HG03442 (cell line): ENCODE results near the gene METTL21C.

Source experiments
- ATAC-seq: cut with Tn5 transposase; IDR thresholded peaks from one replicate; pipeline ENCODE4 v1.9.1; 2021; ENCODE audit warnings: mild to moderate bottlenecking, moderate library complexity; ENCODE audit not compliant: unreplicated experiment

METTL21C gene

DNA sequence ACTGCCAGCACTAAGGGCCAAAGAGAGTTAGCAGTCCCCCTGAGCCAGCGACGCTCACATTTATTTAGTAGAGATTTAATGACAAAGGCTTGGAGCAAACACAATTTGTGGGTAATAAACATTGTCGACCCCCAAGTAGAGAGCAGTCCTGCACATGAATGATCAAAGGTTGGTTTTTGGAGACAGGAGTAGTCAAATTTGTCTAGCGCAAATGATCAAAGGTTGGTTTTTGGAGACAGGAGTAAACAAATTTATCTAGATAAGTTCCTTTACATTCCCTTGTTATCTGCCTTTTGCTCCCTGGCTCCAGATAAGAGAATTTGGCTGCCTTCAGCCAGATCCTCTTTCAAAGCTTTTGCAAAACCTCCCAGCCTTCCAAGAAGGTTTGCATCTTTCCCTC, 26.9 kb downstream of the METTL21C start:
- no peak for ATAC-seq

DNA sequence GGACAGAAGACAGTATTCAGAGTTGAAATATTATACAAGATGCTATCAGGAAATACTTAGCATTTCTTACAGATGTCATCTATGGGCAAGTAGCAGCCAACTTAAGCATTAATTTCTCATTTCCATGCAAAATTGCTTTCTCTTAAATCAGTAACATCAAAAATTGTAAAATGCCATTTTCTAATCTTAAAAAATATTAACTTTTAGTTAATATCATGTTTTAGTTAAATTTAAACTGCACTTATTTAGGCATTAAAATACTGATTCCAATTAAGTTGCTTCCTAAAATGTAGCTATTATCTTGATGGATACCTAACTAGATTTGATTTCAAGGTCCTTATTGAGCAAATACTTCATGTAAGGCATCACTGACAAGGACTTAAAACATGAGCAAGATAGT, 27.8 kb downstream of the METTL21C start:
- ATAC-seq, result no peak

DNA sequence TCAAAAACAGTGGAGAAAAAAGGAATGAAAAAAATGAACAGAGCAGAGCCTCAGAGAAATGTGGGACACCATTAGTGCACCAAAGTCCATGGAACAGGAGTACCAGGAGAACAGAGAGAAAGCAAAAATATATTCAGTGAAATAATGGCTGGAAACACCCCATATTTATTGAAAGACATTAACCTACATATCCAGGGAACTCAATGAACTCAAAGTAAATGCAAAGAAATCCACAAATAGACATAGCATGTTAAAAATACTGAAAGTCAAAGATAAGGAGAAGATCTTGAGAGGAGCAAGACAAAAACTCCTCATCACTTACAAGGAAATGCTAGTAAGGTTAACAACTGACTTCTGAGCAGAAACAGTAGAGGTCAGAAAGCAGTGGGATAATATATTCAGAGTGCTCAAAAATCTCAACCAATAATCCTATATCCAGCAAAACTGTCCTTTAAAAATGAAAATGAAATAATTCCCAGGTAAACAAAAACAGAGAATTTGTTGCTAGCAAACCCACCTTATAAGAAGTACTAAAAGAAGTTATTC, 35.6 kb downstream of the METTL21C start:
- no peak for ATAC-seq

DNA sequence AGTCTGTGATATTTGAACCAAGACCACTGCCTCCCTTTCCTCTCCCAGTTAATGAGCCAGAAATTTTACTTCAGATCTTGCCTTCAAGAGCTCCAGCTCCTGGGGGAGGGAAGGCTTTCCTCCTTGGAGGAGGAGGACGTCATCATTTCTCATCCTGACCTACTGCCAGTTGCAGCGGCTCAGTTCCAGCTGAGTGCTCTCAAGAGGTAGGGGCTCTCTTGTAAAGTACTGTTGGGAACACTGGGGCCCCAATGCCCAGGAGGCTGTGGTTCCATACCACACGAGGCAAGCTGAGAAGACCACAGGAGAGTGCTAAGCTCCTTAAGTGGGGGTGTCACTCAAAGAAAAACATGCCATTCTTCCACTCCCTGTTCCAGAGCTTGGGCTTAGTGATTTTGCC, 36.2 kb downstream of the METTL21C start:
- ATAC-seq, result no peak

DNA sequence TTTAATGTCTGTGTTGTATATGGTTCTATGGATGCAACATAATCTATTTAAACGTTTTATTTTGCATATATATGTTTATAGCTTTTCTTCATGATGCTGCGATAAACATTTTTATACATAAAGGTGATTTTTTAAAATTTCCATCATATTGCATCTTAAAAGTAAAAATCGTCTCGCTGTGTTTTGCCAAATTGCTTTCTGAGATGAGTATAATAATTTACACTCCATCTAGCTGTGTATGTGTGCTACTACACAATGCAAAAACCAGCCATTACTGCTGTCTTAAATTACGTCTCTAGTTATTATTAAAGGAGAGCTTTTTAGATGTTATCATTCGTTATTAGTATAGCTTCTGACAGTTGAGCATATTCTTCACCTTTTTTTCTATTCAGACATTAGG, 37.2 kb downstream of the METTL21C start:
- ATAC-seq, result no peak

DNA sequence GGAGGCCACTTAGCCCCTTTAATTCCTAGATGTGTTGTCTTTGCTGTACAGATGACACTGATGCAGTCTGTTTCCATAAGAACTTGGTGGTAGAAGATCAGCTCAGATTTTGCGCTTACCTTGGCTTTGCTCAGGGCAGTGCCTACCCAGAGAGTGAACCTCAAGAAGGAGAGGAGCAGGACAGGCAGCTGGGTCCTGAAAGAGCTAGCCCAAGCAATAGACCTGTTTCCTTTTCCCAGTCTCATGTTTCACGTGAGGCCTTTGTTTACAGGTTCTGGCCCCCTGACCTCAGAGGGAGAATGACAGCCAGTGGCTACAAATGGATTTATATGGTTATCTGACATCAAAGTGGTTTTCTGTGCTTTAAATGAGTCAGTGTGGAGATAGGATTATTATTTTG, 40.1 kb downstream of the METTL21C start:
- ATAC-seq, result no peak

DNA sequence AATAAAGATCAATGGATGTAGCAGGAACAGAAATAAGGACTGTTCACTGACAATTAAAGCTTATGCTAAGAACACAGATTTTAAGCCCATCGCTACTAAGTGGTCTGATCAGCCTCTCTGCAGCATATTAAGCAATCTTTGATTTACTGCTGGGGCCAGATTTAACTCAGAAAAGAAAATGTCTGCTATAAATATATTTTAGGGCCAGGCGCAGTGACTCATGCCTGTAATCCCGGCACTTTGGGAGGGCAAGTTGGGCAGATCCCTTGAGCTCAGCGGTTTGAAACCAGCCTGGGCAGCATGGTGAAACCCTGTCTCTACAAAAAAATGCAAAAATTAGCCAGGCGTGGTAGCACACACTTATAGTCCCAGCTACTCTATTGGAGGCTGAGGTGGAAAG, 43.0 kb downstream of the METTL21C start:
- no peak for ATAC-seq

DNA sequence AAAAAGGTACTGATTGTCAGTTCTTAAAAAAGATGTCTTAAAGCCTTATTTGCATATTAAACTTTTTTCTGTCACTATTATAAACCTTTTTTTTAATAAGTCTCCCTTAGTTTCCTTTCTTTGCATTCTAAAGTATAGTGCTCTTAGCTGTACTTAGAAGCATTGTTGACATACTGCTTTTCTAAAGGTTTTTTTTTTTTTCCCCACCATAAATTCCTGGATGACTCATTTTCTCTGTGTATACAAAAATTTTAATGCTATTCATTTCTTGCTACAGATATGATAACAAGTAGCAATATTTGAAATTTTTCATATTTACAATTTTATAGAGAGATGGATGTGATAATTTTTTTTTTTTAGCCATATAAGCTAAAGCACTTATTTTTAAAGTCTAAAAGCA, 43.5 kb downstream of the METTL21C start:
- ATAC-seq, result no peak

DNA sequence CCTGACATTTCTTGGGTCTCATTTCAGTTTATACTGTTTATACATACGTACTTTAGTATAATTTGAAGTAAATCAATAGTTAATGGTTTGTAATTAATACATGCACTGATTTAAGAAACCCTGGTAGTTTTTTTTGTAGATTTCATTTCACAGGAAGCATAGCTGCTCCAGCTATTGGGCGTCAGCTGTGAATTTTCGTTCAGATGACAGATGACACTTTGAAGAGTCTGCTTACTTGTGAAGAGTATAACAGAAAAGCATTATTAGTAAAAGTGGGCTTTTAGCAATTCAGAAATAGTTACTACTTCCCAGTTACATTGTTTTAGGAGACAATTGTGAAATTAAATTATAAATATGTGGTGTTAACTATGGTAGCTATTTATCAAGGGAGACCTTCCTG, 44.4 kb downstream of the METTL21C start:
- ATAC-seq, result no peak

DNA sequence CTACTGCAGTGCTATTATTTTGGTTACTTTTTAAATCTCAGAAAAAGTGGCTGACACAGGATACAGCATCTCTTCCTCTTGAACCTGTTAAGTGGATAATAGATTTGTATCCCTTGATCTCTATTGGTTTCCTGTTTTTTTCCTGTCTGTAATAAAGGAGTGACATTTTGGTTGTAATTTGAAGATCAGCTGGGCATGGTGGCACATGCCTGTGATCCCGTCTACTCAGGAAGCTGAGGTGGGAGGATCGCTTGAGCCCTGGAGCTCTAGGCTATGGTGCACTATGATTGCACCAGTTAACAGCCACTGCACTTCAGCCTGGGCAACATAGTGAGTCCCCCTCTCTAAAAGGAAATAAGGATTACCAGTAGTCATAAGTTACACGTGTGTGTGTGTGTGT, 46.8 kb downstream of the METTL21C start:
- no peak for ATAC-seq

DNA sequence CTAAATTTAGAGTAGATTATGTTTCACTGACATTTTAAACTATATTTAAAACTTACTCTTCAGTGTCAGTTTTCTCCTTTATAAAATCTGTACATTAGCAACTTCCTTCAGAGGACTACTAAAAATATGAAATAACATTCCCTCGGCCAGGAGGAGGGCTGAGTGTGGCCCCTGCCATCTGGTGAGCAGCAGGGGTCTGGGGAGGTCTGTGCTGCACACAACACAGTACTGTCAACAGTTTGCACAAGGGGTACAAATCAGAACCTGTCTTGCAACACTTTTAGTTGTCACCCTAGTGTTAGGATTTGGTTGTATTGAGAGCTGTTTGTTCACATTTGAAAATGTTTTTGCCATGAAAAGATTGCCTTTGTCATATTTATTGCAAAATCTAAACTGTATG, 49.1 kb downstream of the METTL21C start:
- no peak for ATAC-seq

DNA sequence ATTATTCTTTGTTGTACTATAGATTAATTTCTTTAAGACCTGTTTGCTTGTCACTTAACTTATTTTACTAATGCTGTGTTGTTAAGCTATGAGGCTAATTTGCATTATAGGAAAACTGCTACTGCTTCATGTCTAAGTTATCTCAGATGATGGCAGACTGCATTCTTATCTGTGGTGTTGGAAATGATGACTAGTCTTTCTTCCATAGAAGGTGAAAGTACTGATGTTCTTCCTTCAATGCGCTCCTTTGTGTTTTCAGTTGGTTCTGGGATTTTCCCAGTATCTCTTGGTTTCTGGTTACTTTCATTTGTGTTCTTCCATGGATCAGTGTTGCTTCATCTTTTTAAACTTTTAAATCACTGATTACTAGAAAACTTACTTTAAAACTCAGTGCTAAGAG, 51.2 kb downstream of the METTL21C start:
- no peak for ATAC-seq

DNA sequence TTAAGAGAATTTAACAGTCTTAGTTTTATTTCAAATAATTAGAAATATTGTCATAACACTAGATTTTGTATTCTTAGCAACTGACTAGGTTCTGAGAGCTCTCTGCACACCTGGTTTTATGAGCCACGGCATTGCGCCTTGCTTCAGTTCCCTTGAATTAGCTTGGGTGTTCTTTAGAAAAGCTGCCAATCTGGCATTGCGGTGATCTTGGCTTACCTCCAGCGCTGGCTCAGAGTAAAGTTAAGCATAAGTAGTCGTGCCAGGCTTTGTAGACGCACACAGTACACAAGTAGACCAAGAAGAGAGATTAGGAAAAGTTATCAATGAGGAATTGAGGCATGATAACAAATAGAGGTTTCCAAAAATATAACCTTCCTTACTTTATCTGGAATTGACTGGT, 52.4 kb downstream of the METTL21C start:
- ATAC-seq, result no peak

DNA sequence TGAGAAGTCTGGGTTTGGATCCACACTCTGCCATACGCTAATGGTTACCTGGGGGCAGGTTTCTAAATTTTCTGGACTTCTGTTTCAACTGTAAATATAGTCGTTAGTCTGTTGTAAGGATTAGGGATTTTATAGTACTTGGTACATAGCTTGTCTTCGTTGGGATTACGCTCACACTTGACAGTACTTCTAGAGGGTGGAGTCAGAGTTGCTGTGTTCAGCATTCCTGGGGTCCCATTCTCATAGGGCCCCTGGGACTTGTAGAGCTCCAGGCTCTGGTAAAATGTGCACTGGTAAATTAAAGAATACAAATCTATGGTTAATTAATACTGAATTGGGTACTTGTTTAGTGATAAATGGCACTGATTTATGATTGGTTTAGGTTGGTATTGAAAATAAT, 52.8 kb downstream of the METTL21C start:
- no peak for ATAC-seq

DNA sequence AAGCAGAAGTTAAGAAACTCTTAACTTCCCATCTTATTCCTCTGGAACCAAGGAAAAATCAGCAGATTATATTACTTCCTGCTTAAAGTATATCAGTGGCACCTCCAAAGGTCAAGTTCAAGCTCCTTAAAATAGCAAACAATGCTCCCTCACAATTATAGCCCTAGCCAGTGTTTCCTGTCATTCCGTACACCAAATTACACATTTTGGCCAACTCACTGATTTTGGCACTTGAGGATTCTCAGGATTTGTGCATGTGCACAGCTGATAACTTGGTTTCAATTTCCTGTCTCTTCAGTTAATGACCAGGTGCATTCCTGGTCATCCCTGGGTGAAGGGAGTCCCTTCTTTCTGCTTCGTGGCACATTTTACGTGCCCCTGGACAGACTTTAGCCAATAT, 56.1 kb downstream of the METTL21C start:
- no peak for ATAC-seq
